ENCODE measurements around the gene RTN1.

RTN1 gene

DNA sequence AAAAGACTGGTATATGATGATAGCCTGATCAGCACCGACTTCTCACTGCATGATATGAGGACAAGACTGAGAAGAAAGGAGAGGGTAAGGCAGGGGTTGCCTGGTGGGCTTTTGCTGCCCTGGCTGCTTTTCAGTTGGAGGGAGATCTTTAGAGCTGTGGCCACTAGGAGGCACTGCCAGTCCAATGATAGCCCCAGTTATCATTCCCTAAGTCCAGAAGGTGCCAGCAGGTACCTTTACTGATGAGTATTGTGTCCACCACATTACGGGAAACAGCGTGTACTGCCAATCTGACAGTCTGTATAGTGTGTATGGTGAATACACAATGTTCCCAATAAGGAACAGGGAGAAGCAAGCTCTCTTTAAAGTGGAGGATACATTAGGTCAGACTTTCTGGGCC is 238.2 kb downstream of the RTN1 start:
- no peak overlapping the region for H2AFZ ChIP-seq (ENCODE audit: low read length)
- H3K9ac ChIP-seq (ENCODE audit: low read length): no peak overlapping the region
- no peaks in the 10 kb centered on the region for H3K79me2 ChIP-seq (ENCODE audit: insufficient read depth, low read length)
- H3K36me3 ChIP-seq (ENCODE audit: insufficient read depth, low read length): no peaks in the 10 kb centered on the region
- H3K9me3 ChIP-seq (ENCODE audit: low read length): no peaks in the 10 kb centered on the region
- H3K4me3 ChIP-seq (ENCODE audit: low read depth, low read length, poor library complexity, severe bottlenecking): no peak overlapping the region
- H3K27ac ChIP-seq (ENCODE audit: low read depth, low read length, poor library complexity, severe bottlenecking): no peak overlapping the region
- no peaks in the 10 kb centered on the region for H3F3A ChIP-seq (ENCODE audit: insufficient read depth, low read length)
- H4K20me1 ChIP-seq (ENCODE audit: insufficient read depth, low read length): no peaks in the 10 kb centered on the region
- H3K4me1 ChIP-seq (ENCODE audit: insufficient read depth, low read length, severe bottlenecking): no peaks in the 10 kb centered on the region
- no peak overlapping the region for H3K4me2 ChIP-seq (ENCODE audit: low read length)
- H3K27me3 ChIP-seq (ENCODE audit: insufficient read depth, low read length): no peaks in the 10 kb centered on the region
- H3K9me2 ChIP-seq (ENCODE audit: low read depth, low read length): no peaks in the 10 kb centered on the region
- TF ChIP-seq EZH2 (IDR thresholded peaks at IDR 0.05; ENCODE audit: borderline replicate concordance, low read length) (no peak), CTCF (IDR thresholded peaks at IDR 0.05; ENCODE audit: low read length) (peak; percentile 68)

DNA sequence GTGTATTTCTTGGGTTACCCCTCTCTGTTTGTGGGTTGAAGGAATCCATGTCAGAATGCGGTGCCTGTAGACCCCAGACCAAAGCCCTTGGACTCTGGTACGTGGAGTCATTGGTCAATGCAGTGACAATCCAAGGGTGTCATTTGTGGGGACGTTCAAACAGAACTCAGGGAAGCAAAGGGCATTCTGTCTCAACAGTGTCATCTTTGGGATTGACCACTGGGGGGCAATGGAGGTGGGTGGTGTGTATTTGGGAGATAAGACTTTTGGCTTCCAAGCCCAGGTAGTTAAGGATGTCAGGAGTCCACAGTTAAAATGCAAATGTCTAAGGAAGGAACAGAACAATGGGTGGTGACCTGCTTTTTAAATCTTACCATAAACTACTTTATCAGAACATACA is 239.3 kb downstream of the RTN1 start:
- Histone ChIP-seq H3K9ac (ENCODE audit: low read length) (no peak overlapping the region), H3K9me2 (ENCODE audit: low read depth, low read length) (no peaks in the 10 kb centered on the region), H3K9me3 (ENCODE audit: low read length) (no peaks in the 10 kb centered on the region), H3K79me2 (ENCODE audit: insufficient read depth, low read length) (no peaks in the 10 kb centered on the region), H3K4me1 (ENCODE audit: insufficient read depth, low read length, severe bottlenecking) (no peaks in the 10 kb centered on the region), H2AFZ (ENCODE audit: low read length) (no peak overlapping the region), H3K36me3 (ENCODE audit: insufficient read depth, low read length) (no peaks in the 10 kb centered on the region), H3K4me2 (ENCODE audit: low read length) (no peak overlapping the region), H3K27ac (ENCODE audit: low read depth, low read length, poor library complexity, severe bottlenecking) (no peak overlapping the region), H3K27me3 (ENCODE audit: insufficient read depth, low read length) (no peaks in the 10 kb centered on the region), H3F3A (ENCODE audit: insufficient read depth, low read length) (no peaks in the 10 kb centered on the region), H3K4me3 (ENCODE audit: low read depth, low read length, poor library complexity, severe bottlenecking) (no peak overlapping the region), H4K20me1 (ENCODE audit: insufficient read depth, low read length) (no peaks in the 10 kb centered on the region)
- TF ChIP-seq EZH2 (IDR thresholded peaks at IDR 0.05; ENCODE audit: borderline replicate concordance, low read length): no peak
- peak; percentile 23; the same call in 1 of the 2 replicates for TF ChIP-seq CTCF (IDR thresholded peaks at IDR 0.05; ENCODE audit: low read length)

DNA sequence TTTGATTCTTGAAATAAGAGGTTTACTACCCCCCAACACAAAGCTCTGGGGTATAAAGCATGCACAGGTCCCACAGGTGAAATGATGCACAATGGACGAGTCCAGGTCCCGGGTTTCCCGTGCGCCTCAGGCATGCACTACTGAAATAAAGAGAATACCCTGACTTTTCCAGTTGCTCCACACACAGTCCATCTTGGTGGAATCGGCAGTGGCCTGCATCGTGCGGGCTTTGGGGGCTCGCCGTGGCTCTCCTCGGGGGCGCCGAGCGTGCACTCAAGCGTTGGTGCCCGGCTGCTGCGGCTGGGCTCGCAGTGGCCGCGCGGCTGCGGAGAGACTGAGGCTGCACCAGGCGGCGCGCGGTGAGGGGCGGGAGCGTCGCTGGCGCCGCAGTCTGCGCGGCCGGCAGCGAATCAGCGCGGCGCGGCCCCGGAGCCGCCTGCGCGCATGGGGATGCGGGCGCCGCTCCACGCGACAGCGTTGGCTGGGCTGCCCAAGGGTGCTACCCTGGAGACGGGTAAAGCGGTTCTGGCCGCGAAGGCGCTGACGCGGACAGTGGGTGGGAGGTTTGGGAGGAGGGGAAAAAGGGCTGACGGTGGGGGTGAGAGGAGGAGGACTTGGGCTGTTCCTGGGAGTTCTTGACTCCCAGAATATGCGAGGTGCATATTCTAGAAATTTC is 240.2 kb downstream of the RTN1 start:
- no peak overlapping the region for H2AFZ ChIP-seq (ENCODE audit: low read length)
- H3K27ac ChIP-seq (ENCODE audit: low read depth, low read length, poor library complexity, severe bottlenecking): no peak overlapping the region
- TF ChIP-seq CTCF (IDR thresholded peaks at IDR 0.05; ENCODE audit: low read length) (no peak), EZH2 (IDR thresholded peaks at IDR 0.05; ENCODE audit: borderline replicate concordance, low read length) (no peak)
- H3K9me3 ChIP-seq (ENCODE audit: low read length): no peaks in the 10 kb centered on the region
- no peak overlapping the region for H3K9ac ChIP-seq (ENCODE audit: low read length)
- no peaks in the 10 kb centered on the region for H3F3A ChIP-seq (ENCODE audit: insufficient read depth, low read length)
- no peaks in the 10 kb centered on the region for H3K9me2 ChIP-seq (ENCODE audit: low read depth, low read length)
- no peaks in the 10 kb centered on the region for H3K4me1 ChIP-seq (ENCODE audit: insufficient read depth, low read length, severe bottlenecking)
- H3K4me2 ChIP-seq (ENCODE audit: low read length): no peak overlapping the region
- H4K20me1 ChIP-seq (ENCODE audit: insufficient read depth, low read length): no peaks in the 10 kb centered on the region
- H3K27me3 ChIP-seq (ENCODE audit: insufficient read depth, low read length): no peaks in the 10 kb centered on the region
- H3K4me3 ChIP-seq (ENCODE audit: low read depth, low read length, poor library complexity, severe bottlenecking): no peak overlapping the region
- H3K79me2 ChIP-seq (ENCODE audit: insufficient read depth, low read length): no peaks in the 10 kb centered on the region
- no peaks in the 10 kb centered on the region for H3K36me3 ChIP-seq (ENCODE audit: insufficient read depth, low read length)

Measured in OCI-LY1 (cell line).